ENCODE results near the gene WNT6. TPM values are rescaled to one million over a fixed set of nuclear protein-coding genes. Genes with fewer than 3 reads are reported as not detected.
"Not testable (repeated sequence)": the region's sequence is repeated elsewhere in the genome, so short reads cannot be mapped to it uniquely, and the experiment has no call there.

Gene WNT6
- total and polyA plus RNA-seq, 8 donors: 0.07 TPM; not detected in 7

DNA sequence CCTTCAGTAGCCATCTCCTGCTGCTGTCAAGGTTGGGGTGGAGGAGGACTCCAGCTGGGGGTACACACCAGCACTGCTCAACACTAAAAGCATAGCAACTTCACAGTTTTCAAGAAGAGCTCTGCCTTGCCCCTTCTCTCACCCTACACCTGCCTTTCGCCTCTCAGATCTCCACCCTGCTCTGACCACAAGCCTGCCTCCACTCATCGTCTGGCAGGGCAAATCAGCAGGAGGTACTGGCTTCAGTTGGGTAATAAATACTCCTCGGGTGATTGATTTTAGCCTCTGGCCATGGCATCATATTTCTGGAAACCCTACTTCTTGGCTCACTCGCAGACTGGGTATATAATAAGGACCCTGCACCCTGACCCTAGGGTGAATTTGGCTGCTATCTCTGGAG lies 24.9 kb upstream of the WNT6 start:
- Histone ChIP-seq H3K27ac (no peak overlapping the region), H3K9me3 (peaks cover 0 to 14% of the 10 kb centered on the region in 2 donors)
- ATAC-seq: no peak

DNA sequence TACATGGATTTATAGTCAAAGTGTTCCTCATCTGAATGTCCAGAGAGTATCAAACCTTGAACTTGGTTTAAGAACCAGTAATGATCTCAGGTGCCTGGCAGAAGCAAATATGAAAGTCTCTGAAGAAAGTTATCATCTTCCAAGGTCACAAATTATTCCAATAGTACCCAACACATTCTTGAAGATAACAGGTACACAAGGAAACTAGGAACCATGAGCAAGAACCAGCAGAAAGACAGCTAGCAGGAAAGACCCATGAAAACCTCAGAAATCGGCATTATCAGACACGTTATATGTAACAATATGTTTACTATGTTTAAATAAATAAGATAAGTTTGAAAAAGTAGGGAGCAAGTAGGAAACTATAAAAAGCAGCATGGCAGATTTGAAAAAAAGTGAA lies 22.1 kb upstream of the WNT6 start:
- intact Hi-C loops (cut with DNase I): no loop called here
- Histone ChIP-seq H3K36me3 (no peaks in the 10 kb centered on the region), H3K27me3 (peaks cover 0 to 36% of the 10 kb centered on the region in 2 donors), H3K4me1 (peaks cover 0 to 15% of the 10 kb centered on the region in 2 donors), H3K9me3 (peaks cover 0 to 14% of the 10 kb centered on the region in 2 donors), H3K27ac (no peak overlapping the region), H3K4me3 (no peak overlapping the region)
- no peak for TF ChIP-seq CTCF (IDR thresholded peaks at IDR 0.05)
- ATAC-seq (no peak), DNase-seq (no peak)

More for the DNA sequence above, 24.9 kb upstream of the WNT6 start:
- peaks cover 0 to 10% of the 10 kb centered on the region in 2 donors for H3K4me1 ChIP-seq
- TF ChIP-seq CTCF (IDR thresholded peaks at IDR 0.05): no peak
- H3K27me3 ChIP-seq: peaks cover 0 to 53% of the 10 kb centered on the region in 2 donors
- H3K4me3 ChIP-seq: no peak overlapping the region
- intact Hi-C loops (cut with DNase I): no loop called here
- no peak for DNase-seq
- H3K36me3 ChIP-seq: no peaks in the 10 kb centered on the region

DNA sequence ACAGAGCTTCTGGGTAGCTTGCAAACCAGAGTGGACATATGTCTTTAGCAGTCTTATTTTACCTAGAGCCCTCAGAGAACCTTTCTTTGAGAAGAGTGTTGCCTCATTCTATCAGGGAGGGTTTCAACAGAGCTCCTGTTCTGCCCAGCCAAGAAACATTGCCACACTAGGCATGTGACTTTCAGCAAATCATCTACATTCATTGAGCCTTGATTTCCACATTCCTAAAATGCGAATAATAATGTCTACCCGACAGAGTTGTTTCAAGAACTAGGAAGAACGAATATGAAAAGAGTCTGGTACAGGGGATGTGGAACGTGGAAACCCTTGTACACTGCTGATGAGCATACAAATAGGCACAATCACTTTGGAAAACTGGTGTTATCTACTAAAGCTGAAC lies 20.2 kb upstream of the WNT6 start:
- peak; percentile 53 for ATAC-seq

GRCh38 chr2:218839888-218840287 lies 19.7 kb upstream of the WNT6 start:
- H3K9me3 ChIP-seq: peaks cover 0 to 14% of the 10 kb centered on the region in 2 donors
- peaks cover 0 to 15% of the 10 kb centered on the region in 2 donors for H3K4me1 ChIP-seq
- H3K27ac ChIP-seq: peak overlapping the region in 1 of 2 donors; percentile 69
- ATAC-seq: no peak
- no peaks in the 10 kb centered on the region for H3K36me3 ChIP-seq
- no peak overlapping the region for H3K4me3 ChIP-seq
- H3K27me3 ChIP-seq: peaks cover 0 to 14% of the 10 kb centered on the region in 2 donors
- no peak for TF ChIP-seq CTCF (IDR thresholded peaks at IDR 0.05)
- intact Hi-C loops (cut with DNase I): loop anchor here in 1 of 2 donors (10.0 kb wide), 1 partner anchor 125 kb away; the partner anchor contains the start of gene TTLL4
- DNase-seq: no peak

More for the DNA sequence above, 20.2 kb upstream of the WNT6 start:
- Histone ChIP-seq H3K27ac (peak overlapping the region in 1 of 2 donors; percentile 69), H3K4me1 (peaks cover 0 to 15% of the 10 kb centered on the region in 2 donors), H3K36me3 (no peaks in the 10 kb centered on the region), H3K27me3 (peaks cover 0 to 19% of the 10 kb centered on the region in 2 donors), H3K4me3 (no peak overlapping the region), H3K9me3 (peaks cover 0 to 14% of the 10 kb centered on the region in 2 donors)
- TF ChIP-seq CTCF (IDR thresholded peaks at IDR 0.05): no peak
- intact Hi-C loops (cut with DNase I): no loop called here
- DNase-seq: no peak

DNA sequence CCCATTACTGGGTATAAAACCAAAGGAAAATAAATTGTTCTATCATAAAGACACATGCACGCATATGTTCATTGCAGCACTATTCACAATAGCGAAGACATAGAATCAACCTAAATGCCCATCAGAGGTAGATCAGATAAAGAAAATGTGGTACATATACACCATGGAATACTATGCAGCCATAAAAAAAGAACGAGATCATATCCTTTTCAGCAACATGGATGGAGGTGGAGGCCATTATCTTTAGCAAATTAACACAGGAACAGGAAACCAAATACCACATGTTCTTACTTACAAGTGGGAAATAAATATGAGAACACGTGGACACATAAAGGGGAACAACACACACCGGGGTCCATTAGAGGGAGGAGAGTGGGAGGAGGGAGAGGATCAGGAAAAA lies 15.3 kb upstream of the WNT6 start:
- not testable (repeated sequence) for ATAC-seq, DNase-seq, H3K9me3 ChIP-seq, H3K36me3 ChIP-seq, H3K4me3 ChIP-seq, H3K27ac ChIP-seq
- Histone ChIP-seq H3K27me3 (peaks cover 0 to 16% of the 10 kb centered on the region in 2 donors), H3K4me1 (peaks cover 0 to 13% of the 10 kb centered on the region in 2 donors)
- intact Hi-C loops (cut with DNase I): loop anchor here in 1 of 2 donors (10.0 kb wide), 1 partner anchor 130 kb away; the partner anchor contains the start of gene TTLL4

DNA sequence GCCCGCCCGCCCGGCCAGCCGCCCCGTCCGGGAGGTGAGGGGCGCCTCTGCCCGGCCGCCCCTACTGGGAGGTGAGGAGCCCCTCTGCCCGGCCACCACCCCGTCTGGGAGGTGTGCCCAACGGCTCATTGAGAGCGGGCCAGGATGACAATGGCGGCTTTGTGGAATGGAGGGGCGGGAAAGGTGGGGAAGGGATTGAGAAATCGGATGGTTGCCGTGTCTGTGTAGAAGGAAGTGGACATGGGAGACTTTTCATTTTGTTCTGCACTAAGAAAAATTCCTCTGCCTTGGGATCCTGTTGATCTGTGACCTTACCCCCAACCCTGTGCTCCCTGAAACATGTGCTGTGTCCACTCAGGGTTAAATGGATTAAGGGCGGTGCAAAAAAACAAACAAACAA lies 12.6 kb upstream of the WNT6 start:
- not testable (repeated sequence) for H3K27ac ChIP-seq, ATAC-seq, H3K36me3 ChIP-seq, DNase-seq, H3K9me3 ChIP-seq, H3K4me1 ChIP-seq, H3K4me3 ChIP-seq
- intact Hi-C loops (cut with DNase I): loop anchor here in 1 of 2 donors (10.0 kb wide), 1 partner anchor 132 kb away; the partner anchor contains the start of gene TTLL4
- H3K27me3 ChIP-seq: peaks cover 0 to 41% of the 10 kb centered on the region in 2 donors
